Measurements from ENCODE around the gene ZNF407.

Gene ZNF407

DNA sequence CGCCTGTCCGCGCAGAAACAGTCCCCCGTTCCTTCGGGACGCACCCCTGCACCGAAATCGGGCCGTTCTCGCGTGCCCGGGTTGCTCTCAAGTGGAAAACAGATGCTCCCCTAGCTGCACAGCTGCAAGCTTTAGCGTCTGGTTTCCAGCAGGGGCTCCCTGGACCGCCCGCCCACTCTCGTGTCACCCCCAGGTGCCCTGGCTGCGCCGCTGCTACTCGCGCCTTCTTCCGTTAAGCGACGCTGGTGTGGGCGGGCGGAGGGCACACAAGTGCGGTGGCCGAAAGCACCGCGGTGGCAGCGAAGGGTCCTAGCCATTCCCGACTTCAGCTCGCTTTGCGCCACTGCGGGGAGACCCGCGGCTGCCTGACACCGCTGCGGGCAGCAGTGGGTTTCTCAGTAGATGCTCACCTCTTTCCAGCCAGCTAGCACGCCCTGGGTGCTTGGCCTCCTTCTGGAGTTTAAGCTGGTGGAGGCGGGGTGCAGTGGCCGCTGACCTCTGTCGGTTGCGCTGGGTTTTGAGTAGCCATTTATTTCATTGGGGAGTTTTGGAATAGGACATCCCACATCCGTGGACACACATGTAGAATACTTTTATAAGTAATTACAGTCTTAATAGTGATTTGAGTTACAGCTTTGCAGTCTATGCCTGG, 806 bp downstream of the ZNF407 start:
- peak overlapping the region; percentile 100 for H3K4me3 ChIP-seq (ENCODE audit: low read depth, low read length)
- peak; percentile 31 for DNase-seq (ENCODE audit: low read depth)

GRCh38 chr18:74604361-74604760, 6.7 kb downstream of the ZNF407 start:
- TF ChIP-seq CTCF (IDR thresholded peaks at IDR 0.05; ENCODE audit: low read depth, low read length, missing control alignments): no peak

More for the DNA sequence above, 806 bp downstream of the ZNF407 start:
- peak; percentile 22 for TF ChIP-seq CTCF (IDR thresholded peaks at IDR 0.05; ENCODE audit: low read depth, low read length, missing control alignments)

GRCh38 chr18:74604774-74605173, 7.1 kb downstream of the ZNF407 start:
- no peak overlapping the region for H3K4me3 ChIP-seq (ENCODE audit: low read depth, low read length)
- TF ChIP-seq CTCF (IDR thresholded peaks at IDR 0.05; ENCODE audit: low read depth, low read length, missing control alignments): no peak
- no peak for DNase-seq (ENCODE audit: low read depth)

More at GRCh38 chr18:74604361-74604760, 6.7 kb downstream of the ZNF407 start:
- no peak for DNase-seq (ENCODE audit: low read depth)
- no peak overlapping the region for H3K4me3 ChIP-seq (ENCODE audit: low read depth, low read length)

DNA sequence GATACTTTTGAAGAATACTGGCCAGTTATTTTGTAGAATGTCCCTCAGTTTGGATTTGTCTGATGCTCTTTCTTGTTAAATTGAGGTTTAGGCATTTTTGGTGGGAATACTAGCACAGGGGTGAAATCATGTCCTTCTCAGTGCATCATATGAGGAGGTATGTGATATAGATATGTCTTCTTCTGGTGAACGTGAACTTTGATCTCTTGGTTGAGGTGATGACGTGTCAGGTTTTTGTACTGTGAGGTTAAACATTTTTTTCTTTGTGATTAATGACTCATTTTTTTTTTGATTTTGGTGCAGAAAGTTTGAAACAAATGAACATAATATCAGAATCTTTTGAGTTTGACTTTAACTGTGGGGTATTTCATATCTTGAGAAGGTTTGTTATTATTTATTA, 11.0 kb downstream of the ZNF407 start:
- no peak for TF ChIP-seq CTCF (IDR thresholded peaks at IDR 0.05; ENCODE audit: low read depth, low read length, missing control alignments)
- no peak overlapping the region for H3K4me3 ChIP-seq (ENCODE audit: low read depth, low read length)
- DNase-seq (ENCODE audit: low read depth): no peak

DNA sequence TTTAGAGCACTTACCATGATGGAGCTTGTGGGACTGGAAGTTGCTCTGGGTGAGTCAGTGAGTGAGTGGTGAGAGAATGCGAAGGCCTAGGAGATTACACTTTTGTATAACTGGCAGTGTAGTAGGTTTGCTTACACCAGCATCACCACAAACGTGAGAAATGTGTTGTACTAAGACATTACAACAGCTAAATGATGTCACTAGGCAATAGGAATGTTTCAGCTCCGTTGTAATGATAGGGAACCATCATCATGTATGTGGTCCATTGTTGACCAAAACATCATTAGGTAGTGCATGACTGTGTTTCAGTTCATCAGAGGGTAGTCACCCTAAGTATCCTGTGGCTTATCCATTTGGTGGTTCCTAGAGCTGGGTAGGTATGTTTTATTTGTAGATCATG, 11.9 kb downstream of the ZNF407 start:
- TF ChIP-seq CTCF (IDR thresholded peaks at IDR 0.05; ENCODE audit: low read depth, low read length, missing control alignments): no peak
- DNase-seq (ENCODE audit: low read depth): no peak
- H3K4me3 ChIP-seq (ENCODE audit: low read depth, low read length): no peak overlapping the region

GRCh38 chr18:74610051-74610615, 12.5 kb downstream of the ZNF407 start:
- no peak for DNase-seq (ENCODE audit: low read depth)
- TF ChIP-seq CTCF (IDR thresholded peaks at IDR 0.05; ENCODE audit: low read depth, low read length, missing control alignments): no peak
- H3K4me3 ChIP-seq (ENCODE audit: low read depth, low read length): no peak overlapping the region

DNA sequence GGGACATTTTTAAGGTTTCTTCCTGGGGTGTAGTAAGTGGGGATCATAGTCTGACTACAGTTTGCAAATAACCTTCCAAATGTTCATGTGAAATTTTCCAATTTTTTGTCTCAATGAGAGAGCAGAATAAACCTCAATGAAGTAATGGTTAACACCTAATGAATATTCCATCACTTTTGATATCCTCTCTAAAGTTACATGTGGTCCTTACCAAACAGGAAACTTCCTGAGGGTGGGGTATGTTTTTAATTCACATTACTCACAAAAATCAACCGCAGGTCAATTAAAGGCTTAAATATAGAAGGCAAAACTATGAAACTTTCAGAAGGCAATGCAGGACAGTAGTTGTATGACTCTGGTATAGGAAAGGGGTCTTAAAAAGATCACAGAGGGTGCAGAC, 13.2 kb downstream of the ZNF407 start:
- TF ChIP-seq CTCF (IDR thresholded peaks at IDR 0.05; ENCODE audit: low read depth, low read length, missing control alignments): no peak
- DNase-seq (ENCODE audit: low read depth): no peak

More for the DNA sequence above, 13.2 kb downstream of the ZNF407 start:
- H3K4me3 ChIP-seq (ENCODE audit: low read depth, low read length): no peak overlapping the region
